GM12878 (cell line): ENCODE data around the gene IL11. TPM values are rescaled to one million over a fixed set of nuclear protein-coding genes. Genes with fewer than 3 reads are reported as not detected.

Experiments used
- ATAC-seq: fragments of 200-7000 bp; cut with Tn5 transposase; 3 replicates; pipeline ENCODE4 v1.9.1; 2020; ENCODE audit warnings: mild to moderate bottlenecking, moderate library complexity
- BruUV-seq: library from RNA; stranded (reverse); fragments of 400-500 nt; replicated peaks from 2 replicates; lab custom pipeline; 2021; lab: Mats Ljungman, UMichigan
- CTCF ChIA-PET: fragments of 300-600 bp; sonication (Branson Sonifier 250); formaldehyde crosslinking; extraction: SDS; loops from one replicate; lab custom pipeline; 2021; ENCODE audit warnings: inconsistent platforms; lab: Yijun Ruan, JAX
- POLR2A ChIA-PET: fragments of 350-600 bp; formaldehyde crosslinking; extraction: SDS; loops from one replicate; lab custom pipeline; 2021; ENCODE audit warnings: inconsistent platforms; lab: Charles Lee
- RAD21 ChIA-PET: fragments of 300-600 bp; sonication (Branson Sonifier 250); formaldehyde crosslinking; loops from one replicate; lab custom pipeline; 2023; ENCODE audit warnings: antibody characterized with exemption; ENCODE audit not compliant: unreplicated experiment; lab: Charles Lee
- SMC1A ChIA-PET: fragments of 300-600 bp; sonication (Branson Sonifier 250); formaldehyde crosslinking; loops from one replicate; lab custom pipeline; 2023; ENCODE audit not compliant: unreplicated experiment, uncharacterized antibody; lab: Charles Lee
- DNase-seq: peaks from one replicate; pipeline ENCODE4 v3.0.0-alpha.2; 2011; ENCODE audit warnings: low read depth, low spot score
- FAIRE-seq: peaks from 3 replicates; lab custom pipeline; 2011; peaks lifted over from hg19 to GRCh38; lab: Jason Lieb, UNC
- H2AFZ ChIP-seq: 2 replicates; pipeline ENCODE4 v1.6.0; 2011; ENCODE audit warnings: low read depth, low read length, control low read depth; ENCODE audit not compliant: control insufficient read depth
- H3K27ac ChIP-seq: 2 replicates; pipeline ENCODE4 v1.5.1; 2011; ENCODE audit warnings: control low read depth; ENCODE audit not compliant: control insufficient read depth, insufficient read depth
- H3K27me3 ChIP-seq, 2 experiments: replicated peaks in 1 of 2; 2 replicates each; pipeline versions ENCODE4 v1.6.0 to v1.6.1; 2011; ENCODE audit warnings: low read length in 1 of 2; ENCODE audit not compliant: control insufficient read depth in 2 of 2, insufficient read depth in 2 of 2
- H3K36me3 ChIP-seq, 2 experiments: 2 replicates each; pipeline ENCODE4 v1.5.1; 2011; ENCODE audit warnings: low read length in 1 of 2; ENCODE audit not compliant: control insufficient read depth in 2 of 2, insufficient read depth in 2 of 2
- H3K4me1 ChIP-seq: 2 replicates; pipeline ENCODE4 v1.6.1; 2011; ENCODE audit warnings: mild to moderate bottlenecking, low read length, moderate library complexity, mixed read lengths; ENCODE audit not compliant: control insufficient read depth, insufficient read depth
- H3K4me2 ChIP-seq: 2 replicates; pipeline ENCODE4 v1.6.0; 2011; ENCODE audit warnings: control low read depth; ENCODE audit not compliant: control insufficient read depth, insufficient read depth
- H3K4me3 ChIP-seq: fragments of 200-600 bp; sonication (generic); 2 replicates; pipeline ENCODE4 v1.5.1; 2016
- H3K79me2 ChIP-seq: 2 replicates; pipeline ENCODE4 v1.6.0; 2011; ENCODE audit warnings: low read length; ENCODE audit not compliant: control insufficient read depth, insufficient read depth
- H3K9ac ChIP-seq: 2 replicates; pipeline ENCODE4 v1.8.0; 2011; ENCODE audit warnings: low read length, control low read depth, mixed read lengths; ENCODE audit not compliant: control insufficient read depth, insufficient read depth
- H3K9me3 ChIP-seq: replicated peaks from 3 replicates; pipeline ENCODE4 v1.5.1; 2011; ENCODE audit warnings: mild to moderate bottlenecking, low read length; ENCODE audit not compliant: control insufficient read depth, insufficient read depth
- H4K20me1 ChIP-seq: 2 replicates; pipeline ENCODE4 v1.6.0; 2011; ENCODE audit not compliant: control insufficient read depth, insufficient read depth
- BCL11A ChIP-seq: IDR thresholded peaks from 2 replicates; pipeline ENCODE4 v1.6.1; 2011; ENCODE audit warnings: low read depth, low read length
- CHD4 ChIP-seq: fragments of 200-600 bp; sonication (generic); IDR thresholded peaks from 2 replicates; pipeline ENCODE4 v1.6.1; 2016; ENCODE audit warnings: mild to moderate bottlenecking
- EED ChIP-seq: sonication (generic); IDR thresholded peaks from 2 replicates; pipeline ENCODE4 v1.6.1; 2016; ENCODE audit warnings: antibody characterized with exemption, low read depth
- EGR1 ChIP-seq, 2 experiments: IDR thresholded peaks; 1 replicate in 1 of 2; 2 replicates in 1 of 2; pipeline ENCODE4 v1.6.1; 2011 to 2012; ENCODE audit warnings: low read depth in 2 of 2, low read length in 2 of 2, borderline replicate concordance in 1 of 2, mild to moderate bottlenecking in 1 of 2, moderate library complexity in 1 of 2
- ESRRA ChIP-seq: IDR thresholded peaks from 2 replicates; pipeline ENCODE4 v1.6.1; 2012; ENCODE audit warnings: mild to moderate bottlenecking, low read length, improper control_type of control experiment
- LARP7 ChIP-seq: fragments of 450-650 bp; IDR thresholded peaks from 2 replicates; pipeline ENCODE4 v1.6.1; 2017; ENCODE audit warnings: mild to moderate bottlenecking
- MYC ChIP-seq: IDR thresholded peaks from 2 replicates; pipeline ENCODE4 v1.6.1; 2011; ENCODE audit warnings: mild to moderate bottlenecking, low read length, moderate library complexity, inconsistent platforms; ENCODE audit not compliant: insufficient read depth, insufficient replicate concordance, insufficient read length, severe bottlenecking
- NFXL1 ChIP-seq: fragments of 450-650 bp; IDR thresholded peaks from 2 replicates; pipeline ENCODE4 v1.6.1; 2017; ENCODE audit warnings: antibody characterized with exemption, mild to moderate bottlenecking, borderline replicate concordance
- PAX5 ChIP-seq: IDR thresholded peaks from 2 replicates; pipeline ENCODE4 v1.6.1; 2011; ENCODE audit warnings: low read depth, low read length, borderline replicate concordance
- PML ChIP-seq: IDR thresholded peaks from 2 replicates; pipeline ENCODE4 v1.6.1; 2012; ENCODE audit warnings: low read length, inconsistent platforms
- SMARCA5 ChIP-seq: fragments of 450-650 bp; IDR thresholded peaks from 2 replicates; pipeline ENCODE4 v1.6.1; 2017; ENCODE audit warnings: mild to moderate bottlenecking
- YY1 ChIP-seq: IDR thresholded peaks from 2 replicates; pipeline ENCODE4 v1.6.1; 2011; ENCODE audit warnings: low read depth, mild to moderate bottlenecking, low read length
- WGBS: methylation state at CpG from one replicate; pipeline ENCODE4 v1.1.6; 2016; ENCODE audit warnings: low lambda C conversion rate; ENCODE audit not compliant: insufficient replicate concordance, insufficient coverage; ENCODE audit errors: missing lambda C conversion rate; 5-methylcytosine and 5-hydroxymethylcytosine counted together
- in situ Hi-C: fragments of 300-500 bp; cut with MboI; formaldehyde crosslinking; loops from 9 replicates; pipeline ENCODE4 v1.14.3; 2018; ENCODE audit warnings: mixed read lengths
- intact Hi-C: fragments of 100-400 bp; cut with micrococcal nuclease; formaldehyde crosslinking; loops from one replicate; pipeline ENCODE4 v1.14.2; 2022; ENCODE audit not compliant: unreplicated experiment
- polyA plus RNA-seq, 11 experiments: library from polyadenylated mRNA; depleted of rRNA in 4 of 11; unstranded in 6 of 11; stranded (reverse) in 5 of 11; fragments of >200 nt; fragmentation: Nextera tagmentation in 4 of 11; fragmentation: Illumina TruSeq in 1 of 11; extraction: Ambion mirVana in 4 of 11; extraction: Trizol in 1 of 11; gene quantifications; 1 replicate in 1 of 11; 2 replicates in 10 of 11; pipeline versions ENCODE4 v1.2.1 to v1.2.3, GENCODE V29; 2011 to 2016; ENCODE audit warnings: inconsistent platforms in 2 of 11, missing spikeins in 2 of 11, low read depth in 1 of 11
- total RNA-seq, 4 experiments: library from RNA; depleted of rRNA in 3 of 4; stranded (reverse); fragments of >200 nt in 3 of 4; fragmentation: Illumina TruSeq in 1 of 4; extraction: Trizol in 1 of 4; gene quantifications; 2 replicates each; pipeline versions ENCODE4 v1.2.1 to v1.2.3, GENCODE V29; 2013 to 2021
- TF ChIP-seq, protein P1 (sequence below): fragments of 450-650 bp; IDR thresholded peaks from 2 replicates; pipeline ENCODE4 v1.6.1; 2017; ENCODE audit warnings: mild to moderate bottlenecking, moderate library complexity

The IL11 gene
- total and polyA plus RNA-seq, 10 of the 15 experiments (the other 5 are each of a cell fraction or from before 2014, with no cell fraction given) = 0.15 TPM; not detected in 9

DNA sequence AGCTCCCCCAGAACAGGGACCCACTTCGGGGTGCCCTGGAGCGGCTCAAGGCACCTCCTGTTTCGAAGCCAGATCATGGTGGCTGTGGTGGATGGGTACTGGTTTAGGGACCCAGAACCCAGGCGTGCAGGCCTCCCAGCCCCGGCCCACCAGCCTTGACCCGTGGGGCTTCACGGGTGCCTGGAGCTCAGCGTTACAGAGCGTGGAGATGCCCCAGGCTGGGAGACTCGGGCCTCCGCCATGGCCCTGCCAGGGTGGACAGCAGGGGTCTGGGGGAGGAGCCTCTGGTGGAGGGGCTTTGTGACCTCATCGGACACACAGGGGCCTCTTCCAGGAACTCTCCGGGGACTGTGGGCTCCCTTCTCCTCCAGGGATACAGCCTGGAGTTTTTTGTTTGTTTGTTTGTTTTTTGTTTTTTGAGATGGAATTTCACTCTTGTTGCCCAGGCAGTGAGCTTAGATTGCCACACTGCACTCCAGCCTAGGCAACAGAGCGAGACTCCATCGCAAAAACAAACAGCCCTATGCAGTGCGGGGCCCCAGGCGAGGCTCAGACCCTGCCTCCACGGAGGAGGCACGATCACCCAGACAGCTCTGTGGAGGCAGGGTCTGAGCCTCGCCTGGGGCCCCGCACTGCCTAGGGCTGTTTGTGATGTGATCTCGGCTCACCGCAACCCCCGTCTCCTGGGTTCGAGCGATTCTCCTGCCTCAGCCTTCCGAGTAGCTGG is 7.1 kb downstream of the IL11 start, which contains the start of gene GARIN5B:
GARIN5B (minus strand) TSS at position 271 of the 727 bp plus-strand sequence; CDS start at position 77, 194 bp downstream.
- no peaks in the 10 kb centered on the region for H3K4me1 ChIP-seq
- ATAC-seq (no peak), DNase-seq (no peak), FAIRE-seq (no peak)
- intact Hi-C loops = no loop called here
- ChIA-PET CTCF (no interaction called here), POLR2A (no interaction called here), RAD21 (no interaction called here), SMC1A (no interaction called here)
- H3K9me3 ChIP-seq = no peaks in the 10 kb centered on the region
- H3K36me3 ChIP-seq = no peaks in the 10 kb centered on the region
- H3K9ac ChIP-seq = no peak within 1 kb of the TSS
- WGBS = 49% methylated on average over 26 of the region's 27 CpGs
- H2AFZ ChIP-seq = no peak within 1 kb of the TSS
- no peak for TF ChIP-seq ESRRA
- no peak for TF ChIP-seq EGR1 (IDR thresholded peaks at IDR 0.05; ENCODE audit: borderline replicate concordance in 1 of 2, low read depth in 2 of 2, low read length in 2 of 2)
- TF ChIP-seq MYC = no peak
- no peak for TF ChIP-seq PML
- TF ChIP-seq YY1 = no peak
- TF ChIP-seq LARP7 = no peak
- H3K4me2 ChIP-seq = no peak within 1 kb of the TSS
- H3K79me2 ChIP-seq = no peaks in the 10 kb centered on the region
- in situ Hi-C loops = no loop called here
- H3K4me3 ChIP-seq = no peak within 1 kb of the TSS
- no peak within 1 kb of the TSS for H3K27ac ChIP-seq
- no peaks in the 10 kb centered on the region for H4K20me1 ChIP-seq
- H3K27me3 ChIP-seq = no peaks in the 10 kb centered on the region; a peak in 2 of 4 replicates
- BruUV-seq = no TSS peak

DNA sequence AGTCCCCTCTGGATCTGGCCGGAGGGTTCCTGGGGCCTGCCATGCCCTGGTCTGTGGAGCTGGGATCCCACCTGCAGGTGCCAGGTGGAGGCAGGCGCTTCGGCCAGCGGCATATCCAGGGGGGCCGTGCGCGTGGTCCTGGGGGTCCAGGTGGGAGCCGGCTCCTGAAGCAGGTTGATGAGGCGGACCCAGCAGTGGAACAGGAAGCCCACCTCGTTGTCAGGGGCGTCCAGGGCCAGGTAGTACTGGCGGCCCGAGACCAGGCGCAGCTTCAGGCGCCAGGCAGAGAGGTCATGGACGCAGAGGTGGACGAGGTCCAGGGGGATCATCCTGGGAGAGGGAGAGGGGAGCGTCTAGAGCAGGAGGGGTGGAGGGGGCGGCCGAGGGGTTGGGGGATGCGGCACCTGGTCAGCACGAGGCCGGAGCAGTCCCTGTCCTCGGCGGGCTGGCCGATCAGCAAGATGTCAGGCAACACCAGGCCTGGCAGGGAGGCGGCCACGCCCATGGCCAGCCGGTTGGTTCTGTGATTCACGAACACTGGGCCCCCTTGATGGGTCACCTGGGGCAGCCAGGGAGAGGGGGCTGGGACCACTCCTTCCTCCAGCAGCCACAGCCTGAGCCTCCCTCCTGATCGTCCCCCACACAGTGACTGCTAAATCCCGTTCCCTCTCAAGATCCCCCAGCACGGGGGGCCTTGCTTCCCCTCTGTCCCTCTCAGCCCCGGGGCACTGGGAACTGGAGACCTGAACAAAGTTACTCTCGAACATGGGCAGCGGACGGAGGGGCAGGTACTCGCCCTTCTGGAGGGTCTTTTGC is 7.9 kb downstream of the IL11 start:
- intact Hi-C loops (no loop called here), in situ Hi-C loops (no loop called here)
- SMC1A ChIA-PET = no interaction called here
- Histone ChIP-seq H3K9ac (no peak overlapping the region), H3K4me2 (no peak overlapping the region), H3K27me3 (no peaks in the 10 kb centered on the region; a peak in 1 of 4 replicates), H3K27ac (no peak overlapping the region), H2AFZ (no peak overlapping the region), H3K4me3 (no peak overlapping the region), H3K36me3 (no peaks in the 10 kb centered on the region), H3K4me1 (no peaks in the 10 kb centered on the region), H3K79me2 (no peaks in the 10 kb centered on the region), H4K20me1 (no peaks in the 10 kb centered on the region), H3K9me3 (no peaks in the 10 kb centered on the region)
- no TSS peak for BruUV-seq
- CTCF ChIA-PET = no interaction called here
- FAIRE-seq = no peak
- no peak for ATAC-seq
- RAD21 ChIA-PET = no interaction called here
- WGBS = 39% methylated on average over 35 of the region's 38 CpGs
- POLR2A ChIA-PET = no interaction called here
- no peak for DNase-seq
- TF ChIP-seq, protein P1, sequence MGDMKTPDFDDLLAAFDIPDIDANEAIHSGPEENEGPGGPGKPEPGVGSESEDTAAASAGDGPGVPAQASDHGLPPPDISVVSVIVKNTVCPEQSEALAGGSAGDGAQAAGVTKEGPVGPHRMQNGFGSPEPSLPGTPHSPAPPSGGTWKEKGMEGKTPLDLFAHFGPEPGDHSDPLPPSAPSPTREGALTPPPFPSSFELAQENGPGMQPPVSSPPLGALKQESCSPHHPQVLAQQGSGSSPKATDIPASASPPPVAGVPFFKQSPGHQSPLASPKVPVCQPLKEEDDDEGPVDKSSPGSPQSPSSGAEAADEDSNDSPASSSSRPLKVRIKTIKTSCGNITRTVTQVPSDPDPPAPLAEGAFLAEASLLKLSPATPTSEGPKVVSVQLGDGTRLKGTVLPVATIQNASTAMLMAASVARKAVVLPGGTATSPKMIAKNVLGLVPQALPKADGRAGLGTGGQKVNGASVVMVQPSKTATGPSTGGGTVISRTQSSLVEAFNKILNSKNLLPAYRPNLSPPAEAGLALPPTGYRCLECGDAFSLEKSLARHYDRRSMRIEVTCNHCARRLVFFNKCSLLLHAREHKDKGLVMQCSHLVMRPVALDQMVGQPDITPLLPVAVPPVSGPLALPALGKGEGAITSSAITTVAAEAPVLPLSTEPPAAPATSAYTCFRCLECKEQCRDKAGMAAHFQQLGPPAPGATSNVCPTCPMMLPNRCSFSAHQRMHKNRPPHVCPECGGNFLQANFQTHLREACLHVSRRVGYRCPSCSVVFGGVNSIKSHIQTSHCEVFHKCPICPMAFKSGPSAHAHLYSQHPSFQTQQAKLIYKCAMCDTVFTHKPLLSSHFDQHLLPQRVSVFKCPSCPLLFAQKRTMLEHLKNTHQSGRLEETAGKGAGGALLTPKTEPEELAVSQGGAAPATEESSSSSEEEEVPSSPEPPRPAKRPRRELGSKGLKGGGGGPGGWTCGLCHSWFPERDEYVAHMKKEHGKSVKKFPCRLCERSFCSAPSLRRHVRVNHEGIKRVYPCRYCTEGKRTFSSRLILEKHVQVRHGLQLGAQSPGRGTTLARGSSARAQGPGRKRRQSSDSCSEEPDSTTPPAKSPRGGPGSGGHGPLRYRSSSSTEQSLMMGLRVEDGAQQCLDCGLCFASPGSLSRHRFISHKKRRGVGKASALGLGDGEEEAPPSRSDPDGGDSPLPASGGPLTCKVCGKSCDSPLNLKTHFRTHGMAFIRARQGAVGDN = no peak
- TF ChIP-seq EED (no peak), CHD4 (no peak), PAX5 (no peak), BCL11A (no peak), SMARCA5 (no peak), NFXL1 (no peak)
